HL-60 (cell line): ENCODE measurements around the gene DPEP2.
A peak's percentile ranks its signal among the peaks of the same experiment; 100 is the strongest.

Source experiments
- CTCF ChIP-seq: IDR thresholded peaks from one replicate; pipeline ENCODE4 v1.5.1; 2011; ENCODE audit warnings: low read length, control low read depth, inconsistent platforms; ENCODE audit not compliant: insufficient read depth
- POLR2AphosphoS5 ChIP-seq: IDR thresholded peaks from 2 replicates; pipeline ENCODE4 v1.6.1; 2012; ENCODE audit warnings: low read depth
- REST ChIP-seq: IDR thresholded peaks from 2 replicates; pipeline ENCODE4 v1.6.1; 2012; ENCODE audit warnings: low read depth; ENCODE audit not compliant: insufficient replicate concordance
- SPI1 ChIP-seq: IDR thresholded peaks from 2 replicates; pipeline ENCODE4 v1.6.1; 2012; ENCODE audit warnings: low read depth, mild to moderate bottlenecking, borderline replicate concordance

- TF ChIP-seq CTCF (no peak), POLR2AphosphoS5 (no peak), REST (no peak), SPI1 (peak; percentile 40; the same call in 1 of the 2 replicates)
Observed at GRCh38 chr16:67999985-68000384, 701 bp upstream of the DPEP2 start.
